Loucy (cell line): Measurements from ENCODE around the gene LRIG1.

Source experiments
- EZH2phosphoT487 ChIP-seq: fragments of 200-600 bp; IDR thresholded peaks from 2 replicates; pipeline ENCODE4 v1.6.1; 2018; ENCODE audit warnings: antibody characterized with exemption, mild to moderate bottlenecking, moderate library complexity, borderline replicate concordance
- TF ChIP-seq, protein P1 (sequence below): fragments of 200-600 bp; sonication (generic); conservative IDR thresholded peaks from 2 replicates; pipeline ENCODE4 v1.5.1; 2014; ENCODE audit warnings: mild to moderate bottlenecking, antibody characterized with exemption, low read length

DNA sequence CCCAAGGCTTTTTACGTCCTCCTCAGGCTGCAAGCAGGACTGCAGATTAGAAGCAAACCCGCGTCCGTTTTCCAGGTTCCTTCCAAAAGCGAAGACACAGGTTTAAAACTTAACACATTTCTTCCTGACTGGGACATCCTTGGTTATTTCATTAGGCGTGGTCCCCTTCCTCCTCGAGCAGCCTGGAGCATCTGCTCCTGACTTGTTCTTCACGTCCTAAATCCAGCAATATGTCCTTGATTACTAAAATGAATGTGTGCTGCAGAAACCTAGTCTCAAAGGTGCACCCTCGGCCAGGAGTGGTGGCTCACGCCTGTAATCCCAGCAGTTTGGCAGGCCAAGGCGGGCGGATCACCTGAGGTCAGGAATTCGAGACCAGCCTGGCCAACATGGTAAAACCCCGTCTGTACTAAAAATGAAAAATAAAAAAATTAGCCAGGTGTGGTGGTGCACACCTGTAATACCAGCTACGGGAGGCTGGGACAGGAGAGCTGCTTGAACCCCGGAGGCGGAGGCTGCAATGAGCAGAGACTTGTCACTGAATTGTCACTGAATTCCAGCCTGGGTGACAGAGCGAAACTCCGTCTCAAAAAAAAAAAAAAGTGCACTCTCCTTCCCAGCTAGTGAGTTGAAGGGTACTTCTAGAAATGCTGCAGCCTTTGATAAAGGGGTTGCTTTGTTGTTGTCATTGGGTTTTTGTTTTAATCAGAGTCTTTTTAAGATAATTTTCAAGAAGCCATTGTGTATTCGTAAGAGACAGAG lies 842 bp upstream of the LRIG1 start:
- no peak for TF ChIP-seq EZH2phosphoT487
- TF ChIP-seq, protein P1, sequence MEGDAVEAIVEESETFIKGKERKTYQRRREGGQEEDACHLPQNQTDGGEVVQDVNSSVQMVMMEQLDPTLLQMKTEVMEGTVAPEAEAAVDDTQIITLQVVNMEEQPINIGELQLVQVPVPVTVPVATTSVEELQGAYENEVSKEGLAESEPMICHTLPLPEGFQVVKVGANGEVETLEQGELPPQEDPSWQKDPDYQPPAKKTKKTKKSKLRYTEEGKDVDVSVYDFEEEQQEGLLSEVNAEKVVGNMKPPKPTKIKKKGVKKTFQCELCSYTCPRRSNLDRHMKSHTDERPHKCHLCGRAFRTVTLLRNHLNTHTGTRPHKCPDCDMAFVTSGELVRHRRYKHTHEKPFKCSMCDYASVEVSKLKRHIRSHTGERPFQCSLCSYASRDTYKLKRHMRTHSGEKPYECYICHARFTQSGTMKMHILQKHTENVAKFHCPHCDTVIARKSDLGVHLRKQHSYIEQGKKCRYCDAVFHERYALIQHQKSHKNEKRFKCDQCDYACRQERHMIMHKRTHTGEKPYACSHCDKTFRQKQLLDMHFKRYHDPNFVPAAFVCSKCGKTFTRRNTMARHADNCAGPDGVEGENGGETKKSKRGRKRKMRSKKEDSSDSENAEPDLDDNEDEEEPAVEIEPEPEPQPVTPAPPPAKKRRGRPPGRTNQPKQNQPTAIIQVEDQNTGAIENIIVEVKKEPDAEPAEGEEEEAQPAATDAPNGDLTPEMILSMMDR = no peak
